GM18858 (cell line): ENCODE results near the gene EFCAB13.
A peak's percentile ranks its signal among the peaks of the same experiment; 100 is the strongest.

ENCODE experiments used
- ATAC-seq: cut with Tn5 transposase; IDR thresholded peaks from one replicate; pipeline ENCODE4 v1.9.1; 2021; ENCODE audit not compliant: unreplicated experiment

The EFCAB13 gene

GRCh38 chr17:47295037-47295873 is 28.5 kb upstream of the EFCAB13 start:
- no peak for ATAC-seq

- ATAC-seq: no peak
Observed at GRCh38 chr17:47295874-47296255, 27.9 kb upstream of the EFCAB13 start.

GRCh38 chr17:47297661-47298400 is 25.9 kb upstream of the EFCAB13 start:
- no peak for ATAC-seq

- no peak for ATAC-seq
Observed at GRCh38 chr17:47298712-47299111, 25.0 kb upstream of the EFCAB13 start.

GRCh38 chr17:47299239-47299910 is 24.4 kb upstream of the EFCAB13 start:
- no peak for ATAC-seq

- ATAC-seq: no peak
Observed at GRCh38 chr17:47300718-47301117, 23.0 kb upstream of the EFCAB13 start.

GRCh38 chr17:47301161-47301560 is 22.6 kb upstream of the EFCAB13 start:
- no peak for ATAC-seq

GRCh38 chr17:47301831-47302230 is 21.9 kb upstream of the EFCAB13 start:
- no peak for ATAC-seq

GRCh38 chr17:47304186-47304585 is 19.6 kb upstream of the EFCAB13 start:
- ATAC-seq: no peak

GRCh38 chr17:47305302-47305923 is 18.3 kb upstream of the EFCAB13 start:
- no peak for ATAC-seq

- ATAC-seq: no peak
Observed at GRCh38 chr17:47310186-47310733, 13.5 kb upstream of the EFCAB13 start.

GRCh38 chr17:47311420-47311819 is 12.3 kb upstream of the EFCAB13 start:
- ATAC-seq: no peak

GRCh38 chr17:47315451-47316266 is 8.1 kb upstream of the EFCAB13 start:
- no peak for ATAC-seq

GRCh38 chr17:47316311-47316710 is 7.4 kb upstream of the EFCAB13 start:
- no peak for ATAC-seq

- no peak for ATAC-seq
Observed at GRCh38 chr17:47317119-47317518, 6.6 kb upstream of the EFCAB13 start.

GRCh38 chr17:47318197-47318918 is 5.4 kb upstream of the EFCAB13 start:
- ATAC-seq: no peak

GRCh38 chr17:47320879-47321502 is 2.8 kb upstream of the EFCAB13 start:
- no peak for ATAC-seq

GRCh38 chr17:47324224-47325020 is 667 bp downstream of the EFCAB13 start:
- ATAC-seq: peak; percentile 16
